ENCODE results near the gene EIF4G2.

DNA sequence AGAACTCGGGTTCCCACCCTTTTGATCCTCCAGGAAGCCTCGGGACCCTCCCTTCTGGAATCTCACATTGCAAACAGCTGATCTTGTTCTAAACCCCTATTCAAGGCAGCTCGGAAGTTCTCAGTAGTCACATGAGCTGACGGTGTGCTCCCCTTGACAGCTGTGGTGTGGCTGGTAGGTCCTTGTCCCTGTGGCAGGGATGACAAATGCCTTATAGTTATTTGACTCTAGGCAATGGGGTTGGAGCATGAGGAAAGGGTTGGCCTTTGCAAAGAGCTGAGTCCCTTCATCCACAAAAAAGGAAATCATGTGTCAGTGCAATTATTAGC lies 23.6 kb downstream of the EIF4G2 start:
- TF ChIP-seq, protein P1, sequence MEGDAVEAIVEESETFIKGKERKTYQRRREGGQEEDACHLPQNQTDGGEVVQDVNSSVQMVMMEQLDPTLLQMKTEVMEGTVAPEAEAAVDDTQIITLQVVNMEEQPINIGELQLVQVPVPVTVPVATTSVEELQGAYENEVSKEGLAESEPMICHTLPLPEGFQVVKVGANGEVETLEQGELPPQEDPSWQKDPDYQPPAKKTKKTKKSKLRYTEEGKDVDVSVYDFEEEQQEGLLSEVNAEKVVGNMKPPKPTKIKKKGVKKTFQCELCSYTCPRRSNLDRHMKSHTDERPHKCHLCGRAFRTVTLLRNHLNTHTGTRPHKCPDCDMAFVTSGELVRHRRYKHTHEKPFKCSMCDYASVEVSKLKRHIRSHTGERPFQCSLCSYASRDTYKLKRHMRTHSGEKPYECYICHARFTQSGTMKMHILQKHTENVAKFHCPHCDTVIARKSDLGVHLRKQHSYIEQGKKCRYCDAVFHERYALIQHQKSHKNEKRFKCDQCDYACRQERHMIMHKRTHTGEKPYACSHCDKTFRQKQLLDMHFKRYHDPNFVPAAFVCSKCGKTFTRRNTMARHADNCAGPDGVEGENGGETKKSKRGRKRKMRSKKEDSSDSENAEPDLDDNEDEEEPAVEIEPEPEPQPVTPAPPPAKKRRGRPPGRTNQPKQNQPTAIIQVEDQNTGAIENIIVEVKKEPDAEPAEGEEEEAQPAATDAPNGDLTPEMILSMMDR (conservative IDR thresholded peaks at IDR 0.05; ENCODE audit: low read length): no peak
- no peak for TF ChIP-seq EZH2phosphoT487 (IDR thresholded peaks at IDR 0.05; ENCODE audit: borderline replicate concordance)

Data from Loucy (cell line).